Fibroblast of the aortic adventitia (primary cell): ENCODE measurements around the gene IP6K3. TPM values are rescaled to one million over a fixed set of nuclear protein-coding genes. Genes with fewer than 3 reads are reported as not detected.
A peak's percentile ranks its signal among the peaks of the same experiment; 100 is the strongest.

Experiments
- DNase-seq: peaks from one replicate; pipeline ENCODE4 v3.0.0-alpha.2; 2010; ENCODE audit warnings: low read depth
- H3K4me3 ChIP-seq: 2 replicates; pipeline ENCODE4 v1.5.1; 2011; ENCODE audit warnings: low read depth, mild to moderate bottlenecking, control low read depth, low read length, moderate library complexity
- CTCF ChIP-seq: IDR thresholded peaks from 2 replicates; pipeline ENCODE4 v1.5.1; 2011; ENCODE audit warnings: mild to moderate bottlenecking, low read length, control low read depth, inconsistent platforms; ENCODE audit not compliant: insufficient read depth
- total RNA-seq: library from RNA; depleted of rRNA; stranded (reverse); fragments of >200 nt; gene quantifications from 2 replicates; pipeline ENCODE4 v1.2.3, GENCODE V29; 2012; ENCODE audit warnings: low replicate concordance

IP6K3 gene
- total RNA-seq, 1 donor = not detected

GRCh38 chr6:33789550-33789895 is 42.8 kb upstream of the IP6K3 start:
- no peak for TF ChIP-seq CTCF
- no peak for DNase-seq
- H3K4me3 ChIP-seq = peak overlapping the region; percentile 53

- peak; percentile 93 for DNase-seq
- no peak for TF ChIP-seq CTCF
Observed at GRCh38 chr6:33788694-33789549, 42.2 kb upstream of the IP6K3 start, which contains the start of gene LEMD2. TSS of gene LEMD2 (minus strand) at chr6:33789130. CDS start at chr6:33789116, 14 bp downstream.

GRCh38 chr6:33787954-33788693 is 41.4 kb upstream of the IP6K3 start:
- H3K4me3 ChIP-seq = peak overlapping the region; percentile 74
- no peak for TF ChIP-seq CTCF
- peak; percentile 75 for DNase-seq

More at GRCh38 chr6:33788694-33789549, 42.2 kb upstream of the IP6K3 start, which contains the start of gene LEMD2:
- H3K4me3 ChIP-seq = peak within 1 kb of the TSS; percentile 74

DNA sequence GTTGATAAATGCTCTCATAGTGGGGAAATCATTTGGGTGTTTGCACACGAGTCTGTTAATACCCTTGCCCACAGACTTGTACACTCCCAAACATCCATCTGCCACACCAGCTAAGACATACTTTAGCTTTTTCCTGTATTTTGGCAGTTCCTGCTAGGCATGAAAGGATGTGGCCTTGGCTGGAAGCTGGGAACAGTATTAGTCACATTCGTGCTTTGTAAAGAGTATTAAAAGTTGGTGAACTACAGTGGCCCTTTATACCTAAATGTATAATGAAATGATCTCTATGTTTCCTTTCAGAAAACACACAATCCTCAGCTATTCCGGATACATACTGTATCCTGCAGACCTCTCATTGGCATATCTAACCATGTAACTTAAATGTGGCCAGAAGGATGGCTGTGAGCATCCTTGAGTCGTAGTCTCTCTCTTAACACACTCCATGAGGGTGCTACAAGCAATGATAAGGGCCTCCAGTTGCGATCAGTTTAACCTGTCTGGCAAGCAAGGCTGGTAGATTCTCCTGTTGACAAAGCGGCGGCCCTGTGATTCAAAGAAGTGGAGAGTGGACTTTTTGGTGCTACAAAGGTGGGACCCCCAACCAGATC is 40.7 kb upstream of the IP6K3 start:
- DNase-seq = peak; percentile 63
- peak overlapping the region; percentile 74 for H3K4me3 ChIP-seq
- no peak for TF ChIP-seq CTCF

GRCh38 chr6:33786736-33787135 is 40.0 kb upstream of the IP6K3 start:
- no peak for TF ChIP-seq CTCF
- peak; percentile 26 for DNase-seq
- H3K4me3 ChIP-seq = peak overlapping the region; percentile 74

- TF ChIP-seq CTCF = no peak
- no peak overlapping the region for H3K4me3 ChIP-seq
- DNase-seq = peak; percentile 65
Observed at GRCh38 chr6:33785778-33786177, 39.1 kb upstream of the IP6K3 start.
